PC-9 (cell line): ENCODE results near the gene CCNF. TPM values are rescaled to one million over a fixed set of nuclear protein-coding genes. Genes with fewer than 3 reads are reported as not detected.

Source experiments
- BruUV-seq: library from RNA; stranded (reverse); fragments of 400-500 nt; replicated peaks from 2 replicates; lab custom pipeline; 2021; lab: Mats Ljungman, UMichigan
- CTCF ChIA-PET: fragments of 300-600 bp; sonication (Branson Sonifier 250); formaldehyde crosslinking; loops from one replicate; lab custom pipeline; 2022; ENCODE audit warnings: antibody characterized with exemption; lab: Charles Lee
- POLR2A ChIA-PET: fragments of 300-600 bp; sonication (Branson Sonifier 250); formaldehyde crosslinking; loops from one replicate; lab custom pipeline; 2022; ENCODE audit warnings: antibody characterized with exemption; ENCODE audit not compliant: unreplicated experiment; lab: Charles Lee
- DNase-seq, 2 experiments: peaks; one replicate each; pipeline versions ENCODE4 v3.0.0 to v3.0.0-alpha.2; 2015 to 2022; ENCODE audit warnings: mixed read lengths in 1 of 2
- H2AFZ ChIP-seq: fragments of 200-600 bp; sonication (generic); 2 replicates; pipeline ENCODE4 v1.8.1; 2017; ENCODE audit warnings: antibody characterized with exemption
- H3F3A ChIP-seq: fragments of 200-600 bp; sonication (generic); 2 replicates; pipeline ENCODE4 v1.8.1; 2017; ENCODE audit warnings: antibody characterized with exemption, mild to moderate bottlenecking, low read depth; ENCODE audit not compliant: insufficient read depth
- H3K27ac ChIP-seq: fragments of 200-600 bp; sonication (generic); 2 replicates; pipeline ENCODE4 v1.6.1; 2016; ENCODE audit warnings: mixed run types
- H3K27me3 ChIP-seq: fragments of 200-600 bp; sonication (generic); 2 replicates; pipeline ENCODE4 v1.6.1; 2016; ENCODE audit warnings: low read depth, mixed run types; ENCODE audit not compliant: insufficient read depth
- H3K36me3 ChIP-seq: fragments of 200-600 bp; sonication (generic); 2 replicates; pipeline ENCODE4 v1.6.1; 2016; ENCODE audit warnings: low read depth, mixed run types
- H3K4me1 ChIP-seq: fragments of 200-600 bp; sonication (generic); replicated peaks from 2 replicates; pipeline ENCODE4 v1.6.1; 2016; ENCODE audit warnings: mixed run types; ENCODE audit not compliant: insufficient read depth
- H3K4me2 ChIP-seq: fragments of 200-600 bp; sonication (generic); 2 replicates; pipeline ENCODE4 v1.6.1; 2017; ENCODE audit warnings: mixed run types
- H3K4me3 ChIP-seq: fragments of 200-600 bp; sonication (generic); 2 replicates; pipeline ENCODE4 v1.6.1; 2016; ENCODE audit warnings: mixed run types
- H3K79me2 ChIP-seq: fragments of 200-600 bp; sonication (generic); 2 replicates; pipeline ENCODE4 v1.6.1; 2017; ENCODE audit warnings: low read depth, mixed run types
- H3K9me2 ChIP-seq: fragments of 200-600 bp; sonication (generic); 2 replicates; pipeline ENCODE4 v1.8.1; 2017; ENCODE audit warnings: mild to moderate bottlenecking; ENCODE audit not compliant: insufficient read depth
- H3K9me3 ChIP-seq: fragments of 200-600 bp; sonication (generic); 2 replicates; pipeline ENCODE4 v1.8.1; 2016; ENCODE audit warnings: low read depth; ENCODE audit not compliant: insufficient read depth
- H4K20me1 ChIP-seq: fragments of 200-600 bp; sonication (generic); 2 replicates; pipeline ENCODE4 v1.8.1; 2017; ENCODE audit not compliant: insufficient read depth
- CTCF ChIP-seq: fragments of 200-600 bp; sonication (generic); conservative IDR thresholded peaks from 2 replicates; pipeline ENCODE4 v1.6.1; 2017; ENCODE audit warnings: mixed run types, antibody characterized with exemption, mild to moderate bottlenecking, moderate library complexity
- EZH2 ChIP-seq: fragments of 200-600 bp; sonication (generic); IDR thresholded peaks from 2 replicates; pipeline ENCODE4 v1.8.0; 2017; ENCODE audit warnings: antibody characterized with exemption, low read depth
- intact Hi-C: fragments of 100-400 bp; cut with micrococcal nuclease; formaldehyde crosslinking; loops from one replicate; pipeline ENCODE4 v1.10.0; 2022; ENCODE audit not compliant: unreplicated experiment
- total RNA-seq: library from RNA; stranded (reverse); gene quantifications from 2 replicates; pipeline ENCODE4 v1.2.3, GENCODE V29; 2021

Gene CCNF
- total RNA-seq, 1 experiment from 2014 or later = 69.0 TPM

GRCh38 chr16:2450975-2451381 is 21.7 kb downstream of the CCNF start:
- Histone ChIP-seq H3K79me2 (peaks cover 9% of the 10 kb centered on the region), H2AFZ (no peak overlapping the region), H3K27me3 (no peaks in the 10 kb centered on the region), H3K36me3 (peaks cover 15% of the 10 kb centered on the region), H4K20me1 (peaks cover 5% of the 10 kb centered on the region; the same call in 1 of the 2 replicates), H3K4me3 (no peak overlapping the region), H3K27ac (no peak overlapping the region), H3K9me3 (no peaks in the 10 kb centered on the region), H3K4me1 (peaks cover 30% of the 10 kb centered on the region), H3K9me2 (no peaks in the 10 kb centered on the region), H3K4me2 (no peak overlapping the region), H3F3A (peaks cover 40% of the 10 kb centered on the region)
- POLR2A ChIA-PET = no interaction called here
- no peak for DNase-seq
- no peak for TF ChIP-seq EZH2
- TF ChIP-seq CTCF = no peak
- CTCF ChIA-PET = interaction anchor here (0.6 kb wide), 1 partner anchor 29 kb away, joined by 3 read pairs; no protein-coding TSS in a partner anchor
- intact Hi-C loops = no loop called here
- BruUV-seq = no TSS peak

DNA sequence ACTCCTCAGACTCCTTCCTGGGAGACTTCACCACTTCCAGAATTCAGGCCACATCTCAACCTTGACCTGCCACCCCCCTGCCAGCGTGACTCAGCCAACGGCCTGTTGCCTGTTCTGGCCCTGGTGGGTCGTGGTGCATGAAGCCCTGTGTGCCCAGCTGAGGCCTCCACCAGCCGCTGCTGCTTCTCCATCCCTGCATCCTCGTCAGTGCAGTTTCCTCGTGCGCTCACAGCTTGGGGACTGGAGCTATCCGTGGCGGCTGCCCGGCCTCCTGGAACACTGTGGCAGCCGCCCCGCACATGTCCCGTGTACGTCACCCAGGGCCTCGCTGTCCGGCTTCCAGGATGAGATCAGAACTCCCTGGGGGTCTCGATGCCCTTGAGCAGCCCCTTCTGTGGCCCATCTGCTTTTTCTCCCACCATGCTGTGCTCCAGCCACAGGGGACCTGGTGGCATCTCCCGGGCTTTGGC is 22.6 kb downstream of the CCNF start:
- ChIA-PET CTCF (no interaction called here), POLR2A (interaction anchor here (0.5 kb wide), 1 partner anchor 72 kb away, joined by 3 read pairs; no protein-coding TSS in a partner anchor)
- Histone ChIP-seq H3K36me3 (peaks cover 10% of the 10 kb centered on the region; the same call in 1 of the 2 replicates), H3K9me3 (no peaks in the 10 kb centered on the region), H3K4me2 (no peak overlapping the region), H3K27me3 (no peaks in the 10 kb centered on the region), H3K79me2 (peaks cover 9% of the 10 kb centered on the region), H3K27ac (no peak overlapping the region), H3F3A (peaks cover 34% of the 10 kb centered on the region), H3K4me3 (no peak overlapping the region), H4K20me1 (peaks cover 1% of the 10 kb centered on the region; the same call in 1 of the 2 replicates), H3K9me2 (no peaks in the 10 kb centered on the region), H2AFZ (no peak overlapping the region), H3K4me1 (peaks cover 21% of the 10 kb centered on the region)
- no peak for TF ChIP-seq CTCF
- TF ChIP-seq EZH2 = no peak
- no TSS peak for BruUV-seq
- intact Hi-C loops = no loop called here
- no peak for DNase-seq

- TF ChIP-seq CTCF (no peak), EZH2 (no peak)
- POLR2A ChIA-PET = no interaction called here
- CTCF ChIA-PET = no interaction called here
Observed at GRCh38 chr16:2452650-2453049, 23.4 kb downstream of the CCNF start.

More at GRCh38 chr16:2452650-2453049, 23.4 kb downstream of the CCNF start:
- Histone ChIP-seq H3K4me1 (peaks cover 13% of the 10 kb centered on the region), H3K4me2 (no peak overlapping the region), H3K9me2 (no peaks in the 10 kb centered on the region), H3K9me3 (no peaks in the 10 kb centered on the region), H3K79me2 (peaks cover 9% of the 10 kb centered on the region), H2AFZ (no peak overlapping the region), H4K20me1 (no peaks in the 10 kb centered on the region), H3K4me3 (no peak overlapping the region), H3F3A (peaks cover 33% of the 10 kb centered on the region), H3K27me3 (no peaks in the 10 kb centered on the region), H3K27ac (no peak overlapping the region), H3K36me3 (peaks cover 10% of the 10 kb centered on the region; the same call in 1 of the 2 replicates)
- DNase-seq = no peak
- intact Hi-C loops = no loop called here
- no TSS peak for BruUV-seq
